ENCODE data around the gene PCDHAC1. TPM values are rescaled to one million over a fixed set of nuclear protein-coding genes. Genes with fewer than 3 reads are reported as not detected.

Gene PCDHAC1
- total RNA-seq, 1 experiment from 2014 or later = 1.0 TPM

DNA sequence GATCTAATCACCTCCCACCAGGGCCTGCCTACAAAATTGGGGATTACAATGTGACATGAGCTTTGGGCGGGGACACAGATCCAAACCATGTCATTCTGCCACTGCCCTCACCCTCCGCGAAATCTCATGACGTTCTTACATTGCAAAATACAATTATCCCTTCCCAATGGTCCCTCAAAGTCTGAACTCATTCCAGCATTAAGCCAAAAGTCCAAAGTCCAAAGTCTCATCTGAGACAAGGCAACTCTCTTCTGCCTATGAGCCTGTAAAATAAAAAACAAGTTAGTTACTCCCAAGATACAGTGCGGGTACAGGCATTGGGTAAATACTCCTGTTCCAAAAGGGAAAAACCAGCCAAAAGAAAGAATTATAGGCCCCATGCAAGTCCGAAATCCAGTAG lies 25.5 kb downstream of the PCDHAC1 start:
- no peak for ATAC-seq
- BruUV-seq (replicated peaks) = no TSS peak
- H3K27ac ChIP-seq (ENCODE audit: low read depth, low read length) = no peak overlapping the region
- no peaks in the 10 kb centered on the region for H3K4me1 ChIP-seq (ENCODE audit: control insufficient read depth in 1 of 2, insufficient read depth in 2 of 2, low read length in 2 of 2)
- no peak overlapping the region for H3K9ac ChIP-seq (ENCODE audit: low read length)
- ChIA-PET CTCF (no interaction called here), RAD21 (ENCODE audit: low non-redundant PET in 1 of 2, low total read pairs in 2 of 2, uncharacterized antibody in 2 of 2, unreplicated experiment in 2 of 2) (no interaction called here), POLR2A (no interaction called here)
- H3K9me2 ChIP-seq (ENCODE audit: insufficient read depth) = no peaks in the 10 kb centered on the region
- H3K27me3 ChIP-seq (ENCODE audit: insufficient read depth, low read length) = no peaks in the 10 kb centered on the region
- H3K4me2 ChIP-seq (ENCODE audit: low read length) = no peak overlapping the region
- no peak overlapping the region for H2AFZ ChIP-seq (ENCODE audit: low read depth, low read length, poor library complexity, severe bottlenecking)
- no peak for TF ChIP-seq CEBPB (IDR thresholded peaks at IDR 0.05; ENCODE audit: low read depth)
- no peak for TF ChIP-seq SP1 (IDR thresholded peaks at IDR 0.05; ENCODE audit: low read depth)
- TF ChIP-seq, protein P1, sequence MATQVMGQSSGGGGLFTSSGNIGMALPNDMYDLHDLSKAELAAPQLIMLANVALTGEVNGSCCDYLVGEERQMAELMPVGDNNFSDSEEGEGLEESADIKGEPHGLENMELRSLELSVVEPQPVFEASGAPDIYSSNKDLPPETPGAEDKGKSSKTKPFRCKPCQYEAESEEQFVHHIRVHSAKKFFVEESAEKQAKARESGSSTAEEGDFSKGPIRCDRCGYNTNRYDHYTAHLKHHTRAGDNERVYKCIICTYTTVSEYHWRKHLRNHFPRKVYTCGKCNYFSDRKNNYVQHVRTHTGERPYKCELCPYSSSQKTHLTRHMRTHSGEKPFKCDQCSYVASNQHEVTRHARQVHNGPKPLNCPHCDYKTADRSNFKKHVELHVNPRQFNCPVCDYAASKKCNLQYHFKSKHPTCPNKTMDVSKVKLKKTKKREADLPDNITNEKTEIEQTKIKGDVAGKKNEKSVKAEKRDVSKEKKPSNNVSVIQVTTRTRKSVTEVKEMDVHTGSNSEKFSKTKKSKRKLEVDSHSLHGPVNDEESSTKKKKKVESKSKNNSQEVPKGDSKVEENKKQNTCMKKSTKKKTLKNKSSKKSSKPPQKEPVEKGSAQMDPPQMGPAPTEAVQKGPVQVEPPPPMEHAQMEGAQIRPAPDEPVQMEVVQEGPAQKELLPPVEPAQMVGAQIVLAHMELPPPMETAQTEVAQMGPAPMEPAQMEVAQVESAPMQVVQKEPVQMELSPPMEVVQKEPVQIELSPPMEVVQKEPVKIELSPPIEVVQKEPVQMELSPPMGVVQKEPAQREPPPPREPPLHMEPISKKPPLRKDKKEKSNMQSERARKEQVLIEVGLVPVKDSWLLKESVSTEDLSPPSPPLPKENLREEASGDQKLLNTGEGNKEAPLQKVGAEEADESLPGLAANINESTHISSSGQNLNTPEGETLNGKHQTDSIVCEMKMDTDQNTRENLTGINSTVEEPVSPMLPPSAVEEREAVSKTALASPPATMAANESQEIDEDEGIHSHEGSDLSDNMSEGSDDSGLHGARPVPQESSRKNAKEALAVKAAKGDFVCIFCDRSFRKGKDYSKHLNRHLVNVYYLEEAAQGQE (IDR thresholded peaks at IDR 0.05; ENCODE audit: low read depth) = no peak
- TF ChIP-seq ZFX (IDR thresholded peaks at IDR 0.05) = no peak
- no peak for TF ChIP-seq EZH2phosphoT487 (IDR thresholded peaks at IDR 0.05; ENCODE audit: borderline replicate concordance)
- no peak for TF ChIP-seq FOSL1 (IDR thresholded peaks at IDR 0.05; ENCODE audit: low read depth)
- TF ChIP-seq CBX3 (IDR thresholded peaks at IDR 0.05; ENCODE audit: low read depth) = no peak
- TF ChIP-seq, protein P2, sequence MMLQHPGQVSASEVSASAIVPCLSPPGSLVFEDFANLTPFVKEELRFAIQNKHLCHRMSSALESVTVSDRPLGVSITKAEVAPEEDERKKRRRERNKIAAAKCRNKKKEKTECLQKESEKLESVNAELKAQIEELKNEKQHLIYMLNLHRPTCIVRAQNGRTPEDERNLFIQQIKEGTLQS (IDR thresholded peaks at IDR 0.05) = no peak
- TF ChIP-seq POLR2A (IDR thresholded peaks at IDR 0.05; ENCODE audit: borderline replicate concordance, extremely low read depth, insufficient read depth, insufficient read length) = no peak
- no peak for TF ChIP-seq EGR1 (IDR thresholded peaks at IDR 0.05; ENCODE audit: low read depth)
- TF ChIP-seq SRF (IDR thresholded peaks at IDR 0.05; ENCODE audit: low read depth) = no peak
- TF ChIP-seq RAD21 (IDR thresholded peaks at IDR 0.05; ENCODE audit: low read depth) = no peak
- TF ChIP-seq JUND (IDR thresholded peaks at IDR 0.05) = no peak
- TF ChIP-seq ZNF274 (IDR thresholded peaks at IDR 0.05; ENCODE audit: low read depth, low read length) = no peak
- TF ChIP-seq, protein P3, sequence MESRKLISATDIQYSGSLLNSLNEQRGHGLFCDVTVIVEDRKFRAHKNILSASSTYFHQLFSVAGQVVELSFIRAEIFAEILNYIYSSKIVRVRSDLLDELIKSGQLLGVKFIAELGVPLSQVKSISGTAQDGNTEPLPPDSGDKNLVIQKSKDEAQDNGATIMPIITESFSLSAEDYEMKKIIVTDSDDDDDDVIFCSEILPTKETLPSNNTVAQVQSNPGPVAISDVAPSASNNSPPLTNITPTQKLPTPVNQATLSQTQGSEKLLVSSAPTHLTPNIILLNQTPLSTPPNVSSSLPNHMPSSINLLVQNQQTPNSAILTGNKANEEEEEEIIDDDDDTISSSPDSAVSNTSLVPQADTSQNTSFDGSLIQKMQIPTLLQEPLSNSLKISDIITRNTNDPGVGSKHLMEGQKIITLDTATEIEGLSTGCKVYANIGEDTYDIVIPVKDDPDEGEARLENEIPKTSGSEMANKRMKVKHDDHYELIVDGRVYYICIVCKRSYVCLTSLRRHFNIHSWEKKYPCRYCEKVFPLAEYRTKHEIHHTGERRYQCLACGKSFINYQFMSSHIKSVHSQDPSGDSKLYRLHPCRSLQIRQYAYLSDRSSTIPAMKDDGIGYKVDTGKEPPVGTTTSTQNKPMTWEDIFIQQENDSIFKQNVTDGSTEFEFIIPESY (IDR thresholded peaks at IDR 0.05; ENCODE audit: extremely low read depth, insufficient replicate concordance, low read length) = no peak
- H3K4me3 ChIP-seq (replicated peaks in 1 of 2; ENCODE audit: low read depth in 1 of 2, low read length in 2 of 2) = no peak overlapping the region
- intact Hi-C loops (cut with micrococcal nuclease) = no loop called here
- H4K20me1 ChIP-seq (ENCODE audit: insufficient read depth) = no peaks in the 10 kb centered on the region
- no peaks in the 10 kb centered on the region for H3K9me3 ChIP-seq (ENCODE audit: control insufficient read depth in 1 of 2, insufficient read depth in 1 of 2, low read depth in 1 of 2, low read length in 2 of 2)
- no peaks in the 10 kb centered on the region for H3K36me3 ChIP-seq (ENCODE audit: control insufficient read depth in 1 of 2, insufficient read depth in 2 of 2, low read length in 2 of 2)
- DNase-seq (ENCODE audit: low read depth, low spot score) = no peak
- H3K79me2 ChIP-seq (ENCODE audit: insufficient read depth, low read length) = no peaks in the 10 kb centered on the region
